Stimulated activated CD4-positive, alpha-beta T cell treated with anti-CD3 and anti-CD28 coated beads, TNF-alpha, amount 100 ng/mL, for 48 hours (primary cell): ENCODE data around the gene TOB1.

Source experiments
- DNase-seq, 3 donors: peaks; one replicate each; pipeline ENCODE4 v3.0.0-alpha.2; 2020; ENCODE audit warnings: low read depth in 3 of 3

The TOB1 gene

GRCh38 chr17:50866261-50866949 is at the start of gene TOB1:
TOB1 (minus strand) TSS chr17:50866354; CDS start chr17:50864017, 2,337 bp downstream.
- peak; percentile 90 to 97 (median 93) for DNase-seq

- DNase-seq: no peak
Observed at GRCh38 chr17:50914505-50915063, 48.4 kb upstream of the TOB1 start.

GRCh38 chr17:50913120-50913519 is 47.0 kb upstream of the TOB1 start:
- no peak for DNase-seq

- DNase-seq: no peak
Observed at GRCh38 chr17:50911890-50912289, 45.7 kb upstream of the TOB1 start.

- DNase-seq: no peak
Observed at GRCh38 chr17:50911450-50911849, 45.3 kb upstream of the TOB1 start.

DNA sequence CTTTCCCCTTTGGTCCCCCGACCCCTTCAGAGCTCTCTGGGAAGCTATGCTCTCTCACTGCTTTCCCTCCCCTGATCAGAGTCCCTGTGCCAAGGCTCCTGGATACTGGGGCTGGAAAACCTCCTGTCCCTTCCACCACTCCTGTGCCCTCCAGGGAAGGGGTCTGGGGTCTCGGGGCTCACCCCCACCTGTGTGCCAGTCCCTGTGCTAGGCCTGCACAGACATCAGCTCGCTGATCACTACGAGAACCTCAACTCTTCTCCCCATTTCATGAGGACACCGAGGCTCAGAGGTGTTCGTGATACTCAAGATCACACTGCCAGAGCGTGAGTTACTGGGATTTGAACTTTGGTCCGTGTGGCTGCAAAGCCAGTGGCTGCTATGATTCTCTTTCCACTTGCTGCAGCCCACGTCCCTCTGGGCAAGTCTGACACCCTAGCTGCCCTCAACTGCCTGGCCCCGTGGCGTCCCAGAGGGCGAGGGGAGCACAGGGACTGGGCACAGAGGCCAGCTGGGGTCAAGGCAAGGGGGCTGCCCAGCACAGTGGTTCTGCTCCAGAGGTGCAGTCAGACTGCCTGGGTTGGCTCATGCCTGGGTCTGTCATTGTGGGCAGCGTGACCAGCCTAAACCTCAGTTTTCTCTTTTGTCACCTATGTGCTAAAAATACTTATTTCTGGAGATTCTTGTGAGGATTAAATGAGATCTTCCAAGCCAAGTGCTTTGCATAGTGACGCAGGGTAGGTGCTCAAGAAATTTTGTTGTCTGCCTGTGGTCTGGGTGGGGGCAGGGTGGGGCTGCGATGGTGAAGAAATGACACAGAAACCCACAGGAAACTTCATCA is 43.8 kb upstream of the TOB1 start:
- DNase-seq: peak; percentile 46 to 73 (median 53)

- no peak for DNase-seq
Observed at GRCh38 chr17:50908860-50909764, 43.0 kb upstream of the TOB1 start.

DNA sequence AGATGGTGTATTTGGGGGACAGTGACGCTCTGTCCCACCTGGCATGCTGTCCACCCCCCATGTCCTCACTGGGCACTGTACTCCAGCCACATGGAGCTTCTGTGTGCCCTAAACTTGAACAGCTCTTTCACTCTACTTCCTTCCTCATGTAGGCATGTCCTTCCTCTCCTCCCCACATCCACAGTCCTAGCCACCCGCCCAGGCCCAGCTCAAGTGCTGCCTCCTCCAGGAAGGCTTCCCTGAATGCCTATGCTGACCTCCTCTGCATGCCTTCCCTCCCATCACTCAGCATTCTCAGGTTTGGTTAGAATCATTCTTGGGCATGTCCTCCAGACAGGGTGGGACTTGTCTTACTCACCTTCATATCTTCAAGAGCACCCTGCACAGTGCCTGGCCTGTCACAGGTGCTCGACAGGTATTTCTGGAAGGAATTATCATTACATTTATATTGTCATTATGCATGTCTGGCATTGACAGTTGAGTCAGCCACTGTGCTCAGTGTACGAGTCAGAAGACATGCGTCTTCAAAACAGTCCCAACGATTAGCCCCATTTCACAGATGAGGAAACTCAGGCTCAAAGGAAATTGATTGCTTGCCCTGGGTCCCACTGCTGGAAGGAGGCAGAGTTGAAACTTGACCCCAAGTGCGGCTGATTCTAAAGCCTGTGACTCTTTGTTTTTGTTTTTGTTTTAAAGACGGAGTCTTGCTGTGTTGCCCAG is 42.1 kb upstream of the TOB1 start:
- DNase-seq: no peak

DNA sequence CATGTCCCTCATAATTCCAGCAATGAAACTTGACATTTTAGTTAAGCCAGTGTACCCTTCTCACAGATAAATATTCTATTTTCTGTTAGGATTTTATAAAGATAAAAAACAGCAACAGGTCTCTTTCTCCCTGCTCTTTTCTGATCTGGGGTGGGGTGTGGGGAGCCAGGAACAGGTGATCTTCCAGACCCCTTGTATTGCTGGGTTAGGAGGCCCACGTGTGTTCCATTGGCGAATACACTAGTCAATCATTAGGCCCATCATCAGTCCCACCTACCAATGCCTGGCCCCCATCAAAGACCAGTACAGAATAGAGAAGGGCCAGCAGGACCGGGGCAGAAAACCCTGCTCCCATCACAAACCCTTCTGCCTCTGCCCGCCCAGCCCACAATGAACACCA is 40.3 kb upstream of the TOB1 start:
- DNase-seq: no peak

DNA sequence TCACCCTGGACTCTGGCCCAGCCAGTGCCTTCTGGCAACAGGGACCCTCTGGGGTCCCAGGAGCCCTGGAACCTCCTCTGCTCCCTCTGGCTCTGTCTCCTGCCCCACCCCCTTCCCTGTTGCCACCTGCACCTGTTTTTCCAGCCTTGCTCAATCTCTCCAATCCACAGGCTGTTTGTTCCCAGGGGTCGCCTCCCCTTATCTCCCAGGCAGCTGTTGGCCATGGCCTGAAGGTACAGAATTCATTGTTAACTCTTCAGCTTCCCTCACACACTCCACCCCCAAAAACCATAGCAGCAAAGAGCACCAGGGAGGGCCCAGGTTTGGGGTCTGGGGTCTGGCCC is 39.3 kb upstream of the TOB1 start:
- DNase-seq: no peak

DNA sequence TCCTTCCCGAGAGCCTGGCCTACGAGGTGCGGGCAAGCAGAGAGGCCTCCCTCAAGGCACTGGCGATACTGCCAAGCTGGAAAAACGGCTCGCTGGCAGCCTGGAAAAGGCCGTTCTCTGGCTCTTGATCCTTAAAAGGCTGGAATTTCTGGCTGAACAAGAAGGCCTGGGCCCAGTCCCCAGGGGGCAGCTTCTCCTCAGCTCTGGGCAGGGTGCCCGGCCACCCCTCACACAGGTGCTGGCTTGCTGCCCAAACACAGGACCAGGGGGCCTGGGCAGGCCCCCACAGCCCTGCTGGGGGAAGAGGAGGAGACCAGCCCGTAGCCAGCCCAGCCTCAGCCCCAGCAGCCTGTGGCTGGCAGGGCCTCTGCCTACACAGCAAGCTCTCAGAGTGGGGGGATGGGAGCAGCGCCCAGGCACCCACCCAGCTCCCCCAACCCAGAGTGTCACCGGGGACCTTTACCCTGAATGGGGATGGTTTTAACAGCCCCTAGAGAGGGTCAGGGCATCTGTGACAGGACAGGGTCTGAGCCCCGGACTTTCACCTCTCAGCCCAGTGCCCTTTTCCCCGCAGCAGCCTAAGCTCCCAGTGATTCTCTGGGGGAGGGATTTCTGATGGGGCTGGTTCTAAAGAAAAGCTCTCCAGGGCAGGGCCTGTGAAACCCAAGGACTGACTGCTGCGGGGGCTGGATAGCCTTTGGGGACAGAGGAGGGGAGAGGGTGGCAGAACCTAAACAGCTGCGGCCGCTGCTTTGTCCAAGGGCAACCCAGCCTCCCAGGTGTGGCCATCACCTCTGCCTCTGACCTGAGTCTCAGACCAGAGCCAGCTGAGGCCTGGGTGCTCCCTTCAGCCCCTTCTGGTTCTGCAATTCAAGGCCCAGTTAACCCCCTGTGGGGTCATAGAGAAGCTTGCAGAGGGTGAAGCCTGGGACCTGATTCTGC is 38.6 kb upstream of the TOB1 start:
- DNase-seq: no peak

DNA sequence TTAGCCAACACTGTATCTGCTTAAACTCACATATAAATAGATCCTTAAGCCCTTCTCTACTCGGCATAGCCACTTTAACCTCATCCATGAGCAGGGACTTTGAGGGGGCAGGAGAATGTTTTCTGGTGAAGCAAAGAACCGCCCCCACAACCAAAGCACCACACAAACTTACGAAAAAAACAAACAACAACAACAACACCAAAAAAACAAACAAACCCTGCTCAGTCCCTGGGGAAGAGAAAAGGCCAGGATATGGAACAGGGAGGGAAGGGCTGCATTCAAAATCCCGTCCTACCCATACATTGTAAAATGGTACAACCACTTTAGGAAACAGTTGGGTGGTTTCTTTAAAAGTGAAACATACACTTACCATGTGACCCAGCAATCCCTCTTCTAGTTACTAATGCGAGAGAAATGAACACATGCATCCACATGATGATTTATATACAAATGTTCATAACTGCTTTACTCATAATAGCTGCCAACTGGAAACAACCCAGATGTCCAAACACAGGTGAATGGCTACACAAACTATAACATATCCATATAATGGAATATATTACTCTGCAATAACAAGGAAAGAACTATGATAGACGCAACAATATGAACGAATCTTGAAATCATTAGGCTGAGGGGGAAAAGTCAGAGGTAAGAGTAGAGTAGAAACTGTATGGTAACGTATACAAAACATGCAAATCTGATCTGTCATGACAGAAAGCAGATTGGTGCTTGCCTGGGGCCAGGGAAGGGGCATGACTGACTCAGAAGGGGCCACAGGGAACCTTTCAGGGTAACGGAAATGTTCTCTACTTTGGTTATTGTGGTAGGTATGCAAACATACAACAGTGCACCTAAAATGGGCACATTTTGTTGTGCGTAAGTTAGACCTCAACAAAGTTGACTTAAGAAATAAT is 37.7 kb upstream of the TOB1 start:
- DNase-seq: peak in 1 of 3 donors; percentile 34

- no peak for DNase-seq
Observed at GRCh38 chr17:50902372-50903353, 36.5 kb upstream of the TOB1 start.

- DNase-seq: no peak
Observed at GRCh38 chr17:50900383-50900892, 34.3 kb upstream of the TOB1 start.

- DNase-seq: no peak
Observed at GRCh38 chr17:50899559-50900319, 33.6 kb upstream of the TOB1 start.

DNA sequence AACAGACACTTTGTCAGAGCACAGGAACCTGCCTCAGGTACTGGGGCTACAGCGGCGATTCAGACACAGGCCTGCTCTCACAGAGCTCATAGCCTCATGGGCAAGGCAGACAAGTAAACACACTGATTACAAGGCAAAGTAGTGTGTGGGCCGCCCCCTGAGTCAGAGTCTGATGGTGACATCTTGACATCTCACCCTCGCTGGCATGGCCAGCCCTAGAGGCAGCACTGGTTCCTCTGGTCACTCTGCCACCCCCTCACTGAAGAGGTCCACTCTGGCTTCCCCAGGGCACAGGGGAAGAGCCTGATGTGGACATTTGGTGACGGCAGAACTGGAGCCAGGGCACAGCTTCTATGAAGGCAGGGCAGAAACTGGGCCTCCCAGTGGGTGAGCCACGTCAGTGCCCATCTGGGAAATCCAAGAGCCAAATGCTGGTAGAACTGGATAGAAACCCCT is 32.9 kb upstream of the TOB1 start:
- DNase-seq: no peak
